Measurements from ENCODE around the gene ATRNL1.

- no peak for TF ChIP-seq CTCF (IDR thresholded peaks at IDR 0.05)
- no peak for TF ChIP-seq POLR2A (IDR thresholded peaks at IDR 0.05)
Observed at GRCh38 chr10:115052226-115052625, 40.9 kb upstream of the ATRNL1 start.
